Keratinocyte (primary cell): ENCODE results near the gene CACNA2D1. TPM values are rescaled to one million over a fixed set of nuclear protein-coding genes. Genes with fewer than 3 reads are reported as not detected.

Source experiments
- DNase-seq: peaks from one replicate; pipeline ENCODE4 v3.0.0-alpha.2; 2011; ENCODE audit warnings: low read depth, missing footprints, low spot score
- FAIRE-seq: peaks from 2 replicates; lab custom pipeline; 2011; peaks lifted over from hg19 to GRCh38; lab: Jason Lieb, UNC
- H2AFZ ChIP-seq: 2 replicates; pipeline ENCODE4 v1.6.0; 2012; ENCODE audit warnings: low read length, control low read depth, inconsistent platforms; ENCODE audit not compliant: control insufficient read depth
- H3K27ac ChIP-seq: 2 replicates; pipeline ENCODE4 v1.5.1; 2011; ENCODE audit warnings: low read length; ENCODE audit not compliant: control insufficient read depth, insufficient read depth
- H3K27me3 ChIP-seq: 3 replicates; pipeline ENCODE4 v1.6.0; 2011; ENCODE audit warnings: low read length; ENCODE audit not compliant: control insufficient read depth, insufficient read depth; ENCODE audit errors: extremely low read depth
- H3K36me3 ChIP-seq, 2 experiments: 2 replicates in 1 of 2; 3 replicates in 1 of 2; pipeline ENCODE4 v1.5.1; 2011; ENCODE audit warnings: low read length in 2 of 2, mild to moderate bottlenecking in 1 of 2; ENCODE audit not compliant: control insufficient read depth in 2 of 2, insufficient read depth in 2 of 2; ENCODE audit errors: extremely low read depth in 1 of 2
- H3K4me1 ChIP-seq: 3 replicates; pipeline ENCODE4 v1.5.1; 2011; ENCODE audit warnings: low read length; ENCODE audit not compliant: control insufficient read depth, insufficient read depth; ENCODE audit errors: extremely low read depth
- H3K4me2 ChIP-seq: 3 replicates; pipeline ENCODE4 v1.6.0; 2011; ENCODE audit warnings: low read depth, low read length; ENCODE audit not compliant: control insufficient read depth, insufficient read depth; ENCODE audit errors: extremely low read depth
- H3K4me3 ChIP-seq, 3 experiments: fragments of 200-600 bp in 1 of 3; sonication (generic) in 1 of 3; 2 replicates in 2 of 3; 3 replicates in 1 of 3; pipeline ENCODE4 v1.5.1; 2011 to 2016; ENCODE audit warnings: low read length in 3 of 3, mild to moderate bottlenecking in 3 of 3, control low read depth in 2 of 3, inconsistent platforms in 1 of 3, low read depth in 1 of 3, mixed read lengths in 1 of 3, mixed run types in 1 of 3, moderate library complexity in 1 of 3; ENCODE audit not compliant: control insufficient read depth in 2 of 3, insufficient read depth in 2 of 3; ENCODE audit errors: extremely low read depth in 1 of 3
- H3K79me2 ChIP-seq: 2 replicates; pipeline ENCODE4 v1.6.0; 2012; ENCODE audit warnings: low read length; ENCODE audit not compliant: control insufficient read depth, insufficient read depth
- H3K9ac ChIP-seq: 3 replicates; pipeline ENCODE4 v1.6.0; 2011; ENCODE audit warnings: low read length; ENCODE audit not compliant: control insufficient read depth, insufficient read depth; ENCODE audit errors: extremely low read depth
- H3K9me1 ChIP-seq: 3 replicates; pipeline ENCODE4 v1.6.0; 2011; ENCODE audit warnings: low read length; ENCODE audit not compliant: control insufficient read depth, insufficient read depth; ENCODE audit errors: extremely low read depth
- H3K9me3 ChIP-seq: 2 replicates; pipeline ENCODE4 v1.5.1; 2012; ENCODE audit warnings: low read depth, low read length; ENCODE audit not compliant: control insufficient read depth
- H4K20me1 ChIP-seq: 3 replicates; pipeline ENCODE4 v1.6.0; 2011; ENCODE audit warnings: low read length; ENCODE audit not compliant: control insufficient read depth, insufficient read depth; ENCODE audit errors: extremely low read depth
- EZH2 ChIP-seq: IDR thresholded peaks from one replicate; pipeline ENCODE4 v1.6.1; 2012; ENCODE audit warnings: inconsistent platforms, mild to moderate bottlenecking, low read length, moderate library complexity
- dilution Hi-C: fragments of 300-500 bp; cut with MboI; formaldehyde crosslinking; loops from one replicate; pipeline ENCODE4 v1.7.0; 2020; ENCODE audit warnings: low sequenced_read_pairs; ENCODE audit not compliant: extremely low pct_ligation_motif_present
- polyA plus RNA-seq, 5 experiments: library from polyadenylated mRNA; depleted of rRNA in 3 of 5; stranded (reverse) in 3 of 5; stranded (forward) in 1 of 5; unstranded in 1 of 5; fragments of >200 nt; gene quantifications; 1 replicate in 1 of 5; 2 replicates in 3 of 5; 3 replicates in 1 of 5; pipeline versions ENCODE4 v1.2.1 to v1.2.3, GENCODE V29; 2011 to 2012; ENCODE audit warnings: missing spikeins in 2 of 5, low read depth in 1 of 5, low replicate concordance in 1 of 5
- TF ChIP-seq, protein P1 (sequence below), 3 experiments: IDR thresholded peaks in 1 of 3; conservative IDR thresholded peaks in 1 of 3; optimal IDR thresholded peaks in 1 of 3; 2 replicates in 2 of 3; 3 replicates in 1 of 3; pipeline versions ENCODE3 to v1.5.1; 2011; ENCODE audit warnings: low read length in 3 of 3, mild to moderate bottlenecking in 3 of 3, moderate library complexity in 2 of 3, control low read depth in 1 of 3, inconsistent platforms in 1 of 3; ENCODE audit not compliant: insufficient read depth in 2 of 3; ENCODE audit errors: extremely low read depth in 1 of 3

The CACNA2D1 gene
- polyA plus RNA-seq, 1 donor (not counting 4 experiments of a cell fraction or from before 2014, with no cell fraction given), result 1.8 TPM

DNA sequence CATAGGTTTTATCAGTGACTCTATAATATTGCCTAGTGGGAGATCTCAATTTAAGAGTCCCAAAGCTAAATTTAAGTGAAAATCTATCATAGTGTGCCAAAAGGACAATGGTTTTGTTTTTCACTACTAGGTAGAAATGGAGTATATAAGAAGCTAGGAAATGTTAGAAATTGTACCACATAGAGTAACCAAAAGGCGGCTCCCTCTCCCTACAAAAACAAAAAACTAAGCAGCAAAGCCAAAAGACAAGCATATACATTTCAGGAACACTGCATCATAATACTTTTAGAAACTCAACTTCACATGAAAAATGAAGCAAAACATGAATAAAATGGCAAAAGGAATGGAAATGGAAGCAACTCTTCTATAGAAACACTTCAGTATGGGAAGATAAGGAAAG, 271.6 kb downstream of the CACNA2D1 start:
- no peak for FAIRE-seq
- Histone ChIP-seq H3K27ac (no peak overlapping the region), H3K4me1 (no peaks in the 10 kb centered on the region), H3K4me2 (no peak overlapping the region), H2AFZ (no peak overlapping the region), H3K27me3 (no peaks in the 10 kb centered on the region), H3K9me1 (no peaks in the 10 kb centered on the region), H3K79me2 (no peaks in the 10 kb centered on the region), H3K9me3 (no peaks in the 10 kb centered on the region), H4K20me1 (no peaks in the 10 kb centered on the region), H3K4me3 (no peak overlapping the region), H3K36me3 (no peaks in the 10 kb centered on the region), H3K9ac (no peak overlapping the region)
- dilution Hi-C loops, result no loop called here
- no peak for TF ChIP-seq EZH2
- TF ChIP-seq, protein P1, sequence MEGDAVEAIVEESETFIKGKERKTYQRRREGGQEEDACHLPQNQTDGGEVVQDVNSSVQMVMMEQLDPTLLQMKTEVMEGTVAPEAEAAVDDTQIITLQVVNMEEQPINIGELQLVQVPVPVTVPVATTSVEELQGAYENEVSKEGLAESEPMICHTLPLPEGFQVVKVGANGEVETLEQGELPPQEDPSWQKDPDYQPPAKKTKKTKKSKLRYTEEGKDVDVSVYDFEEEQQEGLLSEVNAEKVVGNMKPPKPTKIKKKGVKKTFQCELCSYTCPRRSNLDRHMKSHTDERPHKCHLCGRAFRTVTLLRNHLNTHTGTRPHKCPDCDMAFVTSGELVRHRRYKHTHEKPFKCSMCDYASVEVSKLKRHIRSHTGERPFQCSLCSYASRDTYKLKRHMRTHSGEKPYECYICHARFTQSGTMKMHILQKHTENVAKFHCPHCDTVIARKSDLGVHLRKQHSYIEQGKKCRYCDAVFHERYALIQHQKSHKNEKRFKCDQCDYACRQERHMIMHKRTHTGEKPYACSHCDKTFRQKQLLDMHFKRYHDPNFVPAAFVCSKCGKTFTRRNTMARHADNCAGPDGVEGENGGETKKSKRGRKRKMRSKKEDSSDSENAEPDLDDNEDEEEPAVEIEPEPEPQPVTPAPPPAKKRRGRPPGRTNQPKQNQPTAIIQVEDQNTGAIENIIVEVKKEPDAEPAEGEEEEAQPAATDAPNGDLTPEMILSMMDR (optimal IDR thresholded peaks at IDR 0.05 in 1 of 3, IDR thresholded peaks at IDR 0.05 in 1 of 3, conservative IDR thresholded peaks at IDR 0.05 in 1 of 3; ENCODE audit: extremely low read depth in 1 of 3, insufficient read depth in 2 of 3, low read length in 3 of 3), result peak in 1 of 3 experiments; percentile 2
- DNase-seq, result no peak

DNA sequence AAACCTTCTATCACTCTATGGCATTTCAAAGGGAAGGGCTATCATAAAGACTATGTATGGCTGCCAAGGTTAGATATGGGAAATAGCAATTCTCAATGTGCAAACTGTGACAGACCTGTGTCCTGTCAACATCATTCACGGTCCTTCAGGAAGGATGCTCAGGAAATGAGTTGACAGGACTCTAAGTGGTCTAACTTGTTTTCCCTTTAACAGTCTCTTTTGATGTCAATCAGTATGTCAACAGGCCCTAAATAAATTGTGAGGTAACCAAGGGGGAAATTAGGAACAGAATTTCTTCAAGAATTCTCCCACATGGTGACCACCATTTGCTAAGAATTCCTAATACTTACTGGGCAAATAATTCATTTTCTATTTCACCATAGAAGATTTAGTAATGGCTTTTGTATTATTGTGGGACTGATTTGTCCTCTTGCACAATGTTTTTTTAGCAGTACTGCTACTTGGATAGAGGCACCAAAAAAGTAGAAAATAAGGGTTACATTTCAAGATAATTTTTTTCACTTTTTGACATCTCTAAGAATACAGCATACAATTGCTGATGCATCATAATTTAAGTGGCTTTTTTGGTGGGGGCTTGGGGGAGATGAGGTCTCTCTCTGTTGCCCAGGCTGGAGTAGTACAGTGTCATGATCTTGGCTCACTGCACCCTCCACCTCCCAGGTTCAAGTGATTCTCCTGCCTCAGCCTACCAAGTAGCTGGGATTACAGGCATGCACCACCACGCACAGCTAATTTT, 275.8 kb downstream of the CACNA2D1 start:
- H3K4me1 ChIP-seq, result no peaks in the 10 kb centered on the region
- H3K27ac ChIP-seq, result no peak overlapping the region
- no peaks in the 10 kb centered on the region for H3K36me3 ChIP-seq
- no peaks in the 10 kb centered on the region for H3K79me2 ChIP-seq
- H2AFZ ChIP-seq, result no peak overlapping the region
- H3K27me3 ChIP-seq, result no peaks in the 10 kb centered on the region
- H3K9me3 ChIP-seq, result no peaks in the 10 kb centered on the region
- H3K4me3 ChIP-seq, result no peak overlapping the region
- no peak overlapping the region for H3K9ac ChIP-seq
- no peaks in the 10 kb centered on the region for H4K20me1 ChIP-seq
- dilution Hi-C loops, result no loop called here
- H3K9me1 ChIP-seq, result no peaks in the 10 kb centered on the region
- TF ChIP-seq EZH2, result no peak
- TF ChIP-seq, protein P1 (optimal IDR thresholded peaks at IDR 0.05 in 1 of 3, IDR thresholded peaks at IDR 0.05 in 1 of 3, conservative IDR thresholded peaks at IDR 0.05 in 1 of 3; ENCODE audit: extremely low read depth in 1 of 3, insufficient read depth in 2 of 3, low read length in 3 of 3), result no peak
- FAIRE-seq (no peak), DNase-seq (no peak)
- no peak overlapping the region for H3K4me2 ChIP-seq
